CD14-positive monocyte (primary cell): ENCODE measurements around the gene SEMA3D. TPM values are rescaled to one million over a fixed set of nuclear protein-coding genes. Genes with fewer than 3 reads are reported as not detected.

Experiments
- DNase-seq, 3 donors: peaks; one replicate each; pipeline ENCODE4 v3.0.0-alpha.2; 2011 to 2022
- H2AFZ ChIP-seq: 2 replicates; pipeline ENCODE4 v1.6.0; 2012; ENCODE audit warnings: mild to moderate bottlenecking, low read depth, low read length, inconsistent platforms; ENCODE audit not compliant: insufficient read depth, poor library complexity, severe bottlenecking
- H3K27ac ChIP-seq, 2 donors: 1 replicate in 1 of 2; 2 replicates in 1 of 2; pipeline ENCODE4 v1.5.1; 2012 to 2013; ENCODE audit warnings: low read length in 2 of 2, control low read depth in 1 of 2, inconsistent platforms in 1 of 2, low read depth in 1 of 2, mild to moderate bottlenecking in 1 of 2
- H3K27me3 ChIP-seq, 2 donors: one replicate each; pipeline versions ENCODE4 v1.6.0 to v1.6.1; 2011 to 2013; ENCODE audit warnings: low read length in 2 of 2; ENCODE audit not compliant: control insufficient read depth in 2 of 2, insufficient read depth in 2 of 2
- H3K36me3 ChIP-seq, 2 donors: replicated peaks in 1 of 2; 1 replicate in 1 of 2; 2 replicates in 1 of 2; pipeline versions ENCODE4 v1.5.1 to v1.6.1; 2012 to 2013; ENCODE audit warnings: low read length in 2 of 2, control low read depth in 1 of 2, inconsistent platforms in 1 of 2, mild to moderate bottlenecking in 1 of 2; ENCODE audit not compliant: insufficient read depth in 2 of 2, control insufficient read depth in 1 of 2
- H3K4me1 ChIP-seq, 2 donors: 1 replicate in 1 of 2; 2 replicates in 1 of 2; pipeline versions ENCODE4 v1.5.1 to v1.6.1; 2012 to 2013; ENCODE audit warnings: low read length in 2 of 2, control low read depth in 1 of 2, inconsistent platforms in 1 of 2, mild to moderate bottlenecking in 1 of 2, moderate library complexity in 1 of 2; ENCODE audit not compliant: insufficient read depth in 2 of 2, control insufficient read depth in 1 of 2
- H3K4me2 ChIP-seq: replicated peaks from 2 replicates; pipeline ENCODE3; 2012; ENCODE audit warnings: low read length, moderate library complexity, mild to moderate bottlenecking; ENCODE audit not compliant: poor library complexity, severe bottlenecking; ENCODE audit errors: extremely low read depth
- H3K4me3 ChIP-seq, 3 experiments: fragments of 200-600 bp in 1 of 3; sonication (generic) in 1 of 3; replicated peaks in 1 of 3; 1 replicate in 2 of 3; 2 replicates in 1 of 3; pipeline ENCODE4 v1.5.1; 2011 to 2013; ENCODE audit warnings: low read length in 3 of 3, mild to moderate bottlenecking in 3 of 3, control low read depth in 2 of 3, low read depth in 2 of 3, inconsistent platforms in 1 of 3, moderate library complexity in 1 of 3
- H3K79me2 ChIP-seq: 2 replicates; pipeline ENCODE4 v1.6.0; 2012; ENCODE audit warnings: mild to moderate bottlenecking, control low read depth, inconsistent platforms, low read length, moderate library complexity; ENCODE audit not compliant: insufficient read depth
- H3K9ac ChIP-seq: 2 replicates; pipeline ENCODE4 v1.6.0; 2017; ENCODE audit warnings: low read length, mild to moderate bottlenecking; ENCODE audit not compliant: insufficient read depth, poor library complexity, severe bottlenecking
- H3K9me3 ChIP-seq, 2 donors: replicated peaks in 1 of 2; 1 replicate in 1 of 2; 2 replicates in 1 of 2; pipeline versions ENCODE4 v1.5.1 to v1.6.1; 2012 to 2013; ENCODE audit warnings: low read length in 2 of 2, control low read depth in 1 of 2; ENCODE audit not compliant: control insufficient read depth in 1 of 2, insufficient read depth in 1 of 2
- H4K20me1 ChIP-seq: 2 replicates; pipeline ENCODE4 v1.6.0; 2012; ENCODE audit warnings: mild to moderate bottlenecking, low read length, control low read depth, moderate library complexity; ENCODE audit not compliant: insufficient read depth
- H3K27ac Mint-ChIP-seq, 7 donors: one replicate each; pipeline ENCODE4 v1.8.0; 2020; ENCODE audit warnings: mild to moderate bottlenecking in 7 of 7, mixed read lengths in 7 of 7, moderate library complexity in 6 of 7, inconsistent platforms in 2 of 7
- H3K27me3 Mint-ChIP-seq, 3 donors: one replicate each; pipeline ENCODE4 v1.8.0; 2021 to 2022; ENCODE audit warnings: low read depth in 3 of 3, mild to moderate bottlenecking in 3 of 3, mixed read lengths in 3 of 3, moderate library complexity in 3 of 3, inconsistent platforms in 1 of 3
- H3K36me3 Mint-ChIP-seq, 2 donors: one replicate each; pipeline ENCODE4 v1.8.0; 2020; ENCODE audit warnings: mixed read lengths in 2 of 2, inconsistent platforms in 1 of 2, mild to moderate bottlenecking in 1 of 2
- H3K4me1 Mint-ChIP-seq: one replicate; pipeline ENCODE4 v1.8.0; 2020; ENCODE audit warnings: mild to moderate bottlenecking, mixed read lengths
- H3K4me3 Mint-ChIP-seq, 2 donors: one replicate each; pipeline ENCODE4 v1.8.0; 2020; ENCODE audit warnings: mild to moderate bottlenecking in 2 of 2, mixed read lengths in 2 of 2, moderate library complexity in 1 of 2
- H3K9me3 Mint-ChIP-seq, 7 donors: one replicate each; pipeline ENCODE4 v1.8.0; 2020 to 2022; ENCODE audit warnings: mixed read lengths in 7 of 7, mild to moderate bottlenecking in 6 of 7, moderate library complexity in 6 of 7, inconsistent platforms in 2 of 7
- WGBS: methylation state at CpG from one replicate; pipeline ENCODE4 v1.1.5; 2013; ENCODE audit warnings: missing lambda C conversion rate; ENCODE audit not compliant: insufficient coverage; 5-methylcytosine and 5-hydroxymethylcytosine counted together
- intact Hi-C, 2 donors: fragments of 100-400 bp; cut with micrococcal nuclease; formaldehyde crosslinking; loops; one replicate each; pipeline versions ENCODE4 v1.15.0 to v1.15.1; 2023
- polyA plus RNA-seq, 3 donors: library from polyadenylated mRNA; depleted of rRNA in 1 of 3; unstranded in 2 of 3; stranded (reverse) in 1 of 3; fragments of 300-500 nt in 2 of 3; fragments of >200 nt in 1 of 3; fragmentation: Illumina TruSeq in 2 of 3; gene quantifications; 1 replicate in 2 of 3; 2 replicates in 1 of 3; pipeline ENCODE4 v1.2.3, GENCODE V29; 2012 to 2021
- TF ChIP-seq, protein P1 (sequence below): fragments of 200-600 bp; IDR thresholded peaks from one replicate; pipeline ENCODE4 v1.8.0; 2022; ENCODE audit warnings: antibody characterized with exemption, mild to moderate bottlenecking

Gene SEMA3D
- polyA plus RNA-seq, 3 donors: not detected

DNA sequence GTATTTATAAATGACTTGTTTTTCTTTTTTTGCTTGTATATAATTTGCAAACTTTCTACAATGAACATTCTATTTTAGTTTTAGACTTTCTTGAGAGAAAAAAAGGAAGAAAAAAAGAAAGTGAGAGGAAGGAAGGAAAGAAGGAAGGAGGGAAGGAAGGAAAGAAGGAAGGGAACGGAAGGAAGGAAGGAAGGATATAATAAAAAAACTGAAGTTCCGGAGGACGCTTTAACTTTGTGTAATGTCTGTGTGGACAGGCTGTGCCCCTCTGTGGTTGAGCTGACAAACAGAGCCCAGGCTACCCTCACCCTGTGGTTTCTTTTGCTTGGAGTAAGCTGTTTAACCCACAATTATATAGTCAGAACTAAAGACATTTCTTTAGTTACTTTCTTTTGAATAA is 108.7 kb downstream of the SEMA3D start:
- Histone ChIP-seq H2AFZ (no peak overlapping the region), H3K4me3 (no peak overlapping the region), H3K4me1 (no peaks in the 10 kb centered on the region), H3K4me2 (no peak overlapping the region), H3K9me3 (no peaks in the 10 kb centered on the region), H3K27me3 (no peaks in the 10 kb centered on the region), H4K20me1 (no peaks in the 10 kb centered on the region), H3K36me3 (no peaks in the 10 kb centered on the region), H3K9ac (no peak overlapping the region), H3K79me2 (no peaks in the 10 kb centered on the region), H3K27ac (no peak overlapping the region)
- Mint-ChIP-seq H3K4me3 (no peak overlapping the region), H3K27ac (no peak overlapping the region), H3K36me3 (no peaks in the 10 kb centered on the region), H3K4me1 (no peaks in the 10 kb centered on the region), H3K9me3 (peaks cover 0 to 2% (median 0%) of the 10 kb centered on the region in 7 donors), H3K27me3 (no peaks in the 10 kb centered on the region)
- 0% methylated on average over 3 of the region's 3 CpGs for WGBS
- TF ChIP-seq, protein P1, sequence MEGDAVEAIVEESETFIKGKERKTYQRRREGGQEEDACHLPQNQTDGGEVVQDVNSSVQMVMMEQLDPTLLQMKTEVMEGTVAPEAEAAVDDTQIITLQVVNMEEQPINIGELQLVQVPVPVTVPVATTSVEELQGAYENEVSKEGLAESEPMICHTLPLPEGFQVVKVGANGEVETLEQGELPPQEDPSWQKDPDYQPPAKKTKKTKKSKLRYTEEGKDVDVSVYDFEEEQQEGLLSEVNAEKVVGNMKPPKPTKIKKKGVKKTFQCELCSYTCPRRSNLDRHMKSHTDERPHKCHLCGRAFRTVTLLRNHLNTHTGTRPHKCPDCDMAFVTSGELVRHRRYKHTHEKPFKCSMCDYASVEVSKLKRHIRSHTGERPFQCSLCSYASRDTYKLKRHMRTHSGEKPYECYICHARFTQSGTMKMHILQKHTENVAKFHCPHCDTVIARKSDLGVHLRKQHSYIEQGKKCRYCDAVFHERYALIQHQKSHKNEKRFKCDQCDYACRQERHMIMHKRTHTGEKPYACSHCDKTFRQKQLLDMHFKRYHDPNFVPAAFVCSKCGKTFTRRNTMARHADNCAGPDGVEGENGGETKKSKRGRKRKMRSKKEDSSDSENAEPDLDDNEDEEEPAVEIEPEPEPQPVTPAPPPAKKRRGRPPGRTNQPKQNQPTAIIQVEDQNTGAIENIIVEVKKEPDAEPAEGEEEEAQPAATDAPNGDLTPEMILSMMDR: no peak
- no peak for DNase-seq
- intact Hi-C loops: no loop called here

DNA sequence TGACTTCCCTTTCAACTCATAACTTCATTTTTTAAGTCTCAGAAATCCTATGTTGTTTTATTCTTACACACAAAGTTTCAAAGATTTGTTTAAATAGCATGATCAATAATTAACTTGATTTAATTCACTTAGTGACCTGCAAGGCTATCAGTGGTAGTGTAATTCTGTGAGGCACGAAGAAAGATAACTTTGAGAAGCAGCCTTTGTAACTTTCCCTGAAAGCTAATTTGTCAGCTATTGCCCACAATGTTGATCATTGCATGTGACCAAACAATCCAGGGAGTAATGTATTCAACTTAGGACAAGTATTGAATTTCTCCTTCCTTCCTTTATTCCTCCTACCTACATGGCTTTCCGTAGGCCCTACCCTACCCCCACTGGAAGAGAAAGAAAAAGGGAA is 111.0 kb downstream of the SEMA3D start:
- no CpG with 5 or more reads among the region's 2 CpGs for WGBS
- no peaks in the 10 kb centered on the region for H3K79me2 ChIP-seq
- intact Hi-C loops: no loop called here
- no peak overlapping the region for H3K27ac ChIP-seq
- Mint-ChIP-seq H3K27me3 (no peaks in the 10 kb centered on the region), H3K27ac (no peak overlapping the region), H3K36me3 (no peaks in the 10 kb centered on the region), H3K4me3 (no peak overlapping the region), H3K9me3 (peaks cover 0 to 3% (median 0%) of the 10 kb centered on the region in 7 donors), H3K4me1 (no peaks in the 10 kb centered on the region)
- no peak overlapping the region for H3K9ac ChIP-seq
- H3K9me3 ChIP-seq: no peaks in the 10 kb centered on the region
- no peak overlapping the region for H3K4me3 ChIP-seq
- TF ChIP-seq, protein P1: no peak
- H3K36me3 ChIP-seq: no peaks in the 10 kb centered on the region
- H4K20me1 ChIP-seq: no peaks in the 10 kb centered on the region
- H3K4me1 ChIP-seq: no peaks in the 10 kb centered on the region
- no peak overlapping the region for H3K4me2 ChIP-seq
- no peak overlapping the region for H2AFZ ChIP-seq
- no peak for DNase-seq
- H3K27me3 ChIP-seq: no peaks in the 10 kb centered on the region
